HG03558 (cell line): ENCODE data around the gene SLC26A5.
"Not testable (repeated sequence)": the region's sequence is repeated elsewhere in the genome, so short reads cannot be mapped to it uniquely, and the experiment has no call there.

ENCODE experiments used
- ATAC-seq: cut with Tn5 transposase; IDR thresholded peaks from one replicate; pipeline ENCODE4 v1.9.1; 2021; ENCODE audit warnings: moderate number of reproducible peaks; ENCODE audit not compliant: unreplicated experiment; ENCODE audit errors: extremely low read depth

SLC26A5 gene

GRCh38 chr7:103412151-103412550 is 33.9 kb downstream of the SLC26A5 start:
- no peak for ATAC-seq

GRCh38 chr7:103405789-103406613 is 40.0 kb downstream of the SLC26A5 start:
- not testable (repeated sequence) for ATAC-seq

- not testable (repeated sequence) for ATAC-seq
Observed at GRCh38 chr7:103399687-103400086, 46.3 kb downstream of the SLC26A5 start.

DNA sequence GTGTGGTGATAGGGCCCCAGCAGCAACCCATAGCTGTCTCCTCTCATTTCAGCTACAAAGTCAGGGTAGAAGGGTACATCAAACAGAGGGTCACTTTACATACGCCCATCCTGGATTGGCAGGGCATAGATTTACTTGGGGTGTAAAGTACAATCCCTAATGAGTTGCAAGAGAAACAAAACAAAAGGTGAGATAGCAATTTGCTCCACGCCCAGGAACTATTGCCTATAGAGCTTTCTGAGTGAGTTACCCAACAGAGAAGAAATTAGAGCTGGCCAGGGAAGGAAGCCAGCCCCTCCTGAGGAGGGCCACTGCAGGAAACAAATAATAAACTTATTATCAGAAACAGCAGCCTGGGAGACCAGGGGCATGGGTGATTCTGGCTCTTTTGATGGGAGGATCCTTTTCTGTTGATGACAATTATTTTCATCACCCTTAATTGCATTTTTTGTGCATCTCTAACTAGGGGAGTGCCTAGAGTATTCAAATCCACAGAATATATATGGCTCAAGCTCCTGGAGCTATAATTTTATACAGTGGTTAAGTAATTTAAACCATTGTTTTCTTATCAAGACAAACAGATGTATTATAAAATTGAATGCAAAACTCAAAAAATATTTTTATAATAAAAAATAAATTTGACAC is 47.4 kb downstream of the SLC26A5 start:
- ATAC-seq, result no peak

DNA sequence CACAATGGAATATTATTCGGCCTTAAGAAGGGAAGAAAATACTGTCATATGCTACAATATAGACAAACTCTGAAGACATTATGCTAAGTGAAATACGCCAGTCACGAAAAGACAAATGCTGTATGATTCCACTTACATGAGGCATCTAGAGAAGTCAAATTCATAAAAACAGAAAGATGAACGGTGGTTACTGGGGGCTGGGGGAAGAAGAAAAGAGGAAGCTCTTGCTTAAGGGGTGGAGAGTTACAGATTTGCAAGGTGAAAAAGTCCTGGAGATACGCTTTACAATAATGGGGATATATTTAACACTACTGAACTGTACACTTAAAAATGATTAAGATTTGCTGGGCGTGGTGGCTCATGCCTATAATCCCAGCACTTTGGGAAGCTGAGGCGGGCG is 49.5 kb downstream of the SLC26A5 start:
- no peak for ATAC-seq

DNA sequence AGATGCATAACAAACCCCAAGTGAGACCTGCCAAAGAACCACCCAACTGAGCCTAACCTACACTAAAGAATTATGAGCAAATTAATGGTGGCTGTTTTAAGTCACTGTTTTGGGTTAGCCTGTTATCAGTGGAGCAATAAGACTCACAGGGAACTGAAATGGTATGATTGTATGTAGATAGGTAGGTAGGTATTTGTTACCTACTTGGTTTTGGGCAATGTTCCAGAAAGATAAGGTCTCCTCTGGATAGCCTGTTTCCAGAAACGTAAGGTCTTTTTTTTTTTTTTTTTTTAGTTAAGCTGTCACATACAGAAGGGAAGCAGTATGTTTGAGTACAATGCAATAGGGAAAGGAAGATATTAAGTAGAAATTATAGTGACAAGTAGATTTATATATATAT is 50.9 kb downstream of the SLC26A5 start:
- no peak for ATAC-seq

- no peak for ATAC-seq
Observed at GRCh38 chr7:103394566-103394965, 51.4 kb downstream of the SLC26A5 start.

DNA sequence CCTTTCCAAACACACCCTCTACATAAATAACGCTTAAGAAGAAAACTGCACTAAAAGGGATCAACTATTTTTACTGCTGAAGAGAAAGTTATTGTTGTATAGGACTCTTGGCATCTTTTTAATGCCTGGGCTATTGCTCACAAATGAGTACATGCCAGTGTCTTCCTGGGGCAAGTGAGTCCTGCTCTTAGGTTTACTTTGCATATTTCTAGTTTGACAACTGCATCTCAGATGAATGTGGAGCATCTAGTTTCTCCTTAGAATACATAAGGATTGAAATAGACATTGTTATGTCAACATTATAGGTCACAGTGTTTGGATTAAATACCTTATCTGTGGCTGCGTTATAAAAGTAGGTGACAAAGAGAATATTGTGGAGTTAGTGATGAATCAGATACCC is 54.0 kb downstream of the SLC26A5 start:
- ATAC-seq, result no peak

DNA sequence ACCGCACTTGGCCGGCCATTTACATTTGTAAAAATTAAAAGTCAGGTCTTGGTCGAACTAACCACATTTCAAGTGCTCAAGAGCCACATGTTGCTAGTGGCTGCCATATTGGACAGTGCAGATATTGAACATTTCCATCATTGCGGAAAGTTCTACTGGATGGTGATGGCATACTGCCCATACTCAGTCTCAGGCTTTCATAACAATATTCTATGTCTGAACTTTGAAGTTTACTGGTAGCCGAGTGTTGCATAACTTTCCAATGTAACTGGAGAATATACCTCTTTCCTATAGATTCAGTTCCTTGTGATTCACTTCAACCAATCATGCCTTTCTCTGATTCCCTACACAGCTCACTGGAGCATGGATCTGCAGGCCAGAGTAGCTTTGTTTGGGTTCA is 54.9 kb downstream of the SLC26A5 start:
- ATAC-seq, result no peak

DNA sequence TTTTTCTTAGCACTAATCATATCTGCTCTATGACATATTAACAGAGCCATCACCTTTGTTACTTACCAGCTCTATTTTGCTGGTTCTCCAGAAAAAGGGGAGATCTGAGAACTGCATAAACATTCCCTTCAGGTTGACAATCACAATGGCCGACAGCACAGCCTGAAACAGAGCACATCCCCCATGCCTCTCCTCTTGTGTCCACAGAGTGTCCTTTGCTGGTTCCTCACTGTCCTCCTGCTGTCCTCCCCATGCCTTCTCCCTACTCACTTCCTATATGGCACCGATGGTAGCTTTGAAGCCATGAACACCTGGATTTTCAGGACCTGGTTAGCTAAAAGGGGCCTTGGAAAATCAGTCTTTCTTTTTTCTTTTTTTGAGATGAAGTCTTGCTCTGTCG is 56.7 kb downstream of the SLC26A5 start:
- no peak for ATAC-seq

- ATAC-seq, result no peak
Observed at GRCh38 chr7:103388469-103389140, 57.4 kb downstream of the SLC26A5 start.

- ATAC-seq, result no peak
Observed at GRCh38 chr7:103387242-103387641, 58.8 kb downstream of the SLC26A5 start.

GRCh38 chr7:103382032-103382402 is 64.0 kb downstream of the SLC26A5 start:
- ATAC-seq, result no peak

DNA sequence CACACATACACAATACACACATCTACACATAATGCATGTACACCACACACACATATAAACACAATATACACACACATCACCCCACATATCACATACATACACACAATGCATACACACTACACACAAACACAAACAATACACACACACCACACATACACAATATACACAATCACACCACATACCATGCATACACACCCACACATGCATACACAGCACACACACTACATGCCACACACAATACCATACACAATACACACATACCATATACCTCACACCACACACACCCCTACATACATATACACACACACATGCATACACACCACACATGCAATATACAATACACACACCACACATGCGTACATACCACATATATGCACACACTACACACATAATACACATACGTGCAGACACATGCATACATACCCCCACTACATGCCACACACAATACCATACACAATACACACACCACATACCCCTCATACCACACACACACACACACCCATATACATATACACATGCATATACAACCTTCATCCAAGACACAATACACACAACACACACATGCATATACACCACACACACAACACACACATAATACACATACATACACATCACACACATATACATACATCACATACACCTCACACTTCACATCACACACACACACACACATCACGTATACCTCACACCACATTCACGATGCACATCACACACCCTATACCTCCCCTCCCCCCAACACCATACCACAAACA is 64.6 kb downstream of the SLC26A5 start:
- ATAC-seq, result no peak

DNA sequence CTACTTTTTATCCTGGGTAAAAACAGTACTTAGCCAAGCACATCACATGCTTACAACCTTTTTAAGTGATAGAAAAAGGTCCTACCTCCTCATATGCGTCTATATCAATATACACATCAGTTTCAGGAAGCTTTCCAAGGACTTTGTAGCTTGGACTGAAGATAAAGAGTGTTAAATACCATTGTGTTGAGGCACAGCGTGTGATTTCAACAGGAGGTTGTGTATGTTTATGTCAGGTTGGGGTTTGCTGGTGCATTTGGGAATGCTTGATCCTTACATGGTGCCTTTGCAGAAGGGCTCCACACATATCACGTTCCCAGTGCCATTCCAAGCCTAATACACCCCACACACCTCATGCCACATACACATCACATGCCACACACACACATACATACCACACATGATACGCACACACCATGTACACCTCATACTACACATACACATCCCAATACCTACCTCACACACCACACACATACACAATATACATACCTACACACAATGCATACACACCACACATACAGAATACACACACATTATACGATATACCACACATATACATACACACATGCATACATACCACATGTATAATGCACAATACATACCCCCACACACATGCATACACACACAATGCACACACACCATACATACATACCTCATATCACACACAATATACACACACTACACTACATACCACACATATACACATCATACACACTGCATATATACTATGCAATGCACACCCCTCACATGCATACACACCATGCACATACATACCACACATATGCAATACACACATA is 65.4 kb downstream of the SLC26A5 start:
- no peak for ATAC-seq

GRCh38 chr7:103379270-103379975 is 66.6 kb downstream of the SLC26A5 start:
- no peak for ATAC-seq

DNA sequence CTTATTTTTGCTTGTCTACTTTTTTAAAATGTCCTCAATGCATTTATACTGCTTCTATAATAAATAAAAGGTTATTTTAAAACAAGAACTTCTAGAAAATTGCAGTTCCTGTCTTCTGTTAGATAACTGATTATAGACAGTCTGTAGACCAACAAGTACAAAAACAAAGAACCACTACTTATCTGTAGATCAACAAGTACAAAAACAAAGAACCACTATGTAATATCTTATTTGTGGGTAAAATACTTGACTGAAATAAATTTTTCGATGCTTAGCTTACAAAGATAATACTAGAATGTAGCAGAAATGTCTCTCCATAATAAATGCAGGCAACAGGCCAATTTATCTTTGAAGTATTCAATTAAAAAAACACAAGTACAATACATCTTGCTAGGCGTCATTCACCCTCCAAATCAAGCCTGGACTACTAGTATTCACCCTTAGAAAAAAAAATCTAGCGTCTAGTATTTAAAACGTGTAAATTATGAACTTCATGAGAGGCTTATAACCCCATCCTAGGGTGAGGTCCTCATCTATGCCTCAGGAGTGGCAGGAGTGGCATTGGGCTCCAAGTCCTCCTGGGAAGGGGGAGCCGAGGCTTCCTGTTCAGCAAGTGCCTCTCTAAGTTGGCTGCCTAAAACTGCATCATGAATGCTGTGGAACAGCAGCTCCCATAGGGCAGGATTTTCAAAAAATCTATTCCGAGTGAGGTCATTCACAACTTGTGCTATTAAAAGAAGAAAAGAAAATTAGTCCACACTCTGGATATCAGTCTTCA is 72.0 kb downstream of the SLC26A5 start:
- ATAC-seq, result no peak

DNA sequence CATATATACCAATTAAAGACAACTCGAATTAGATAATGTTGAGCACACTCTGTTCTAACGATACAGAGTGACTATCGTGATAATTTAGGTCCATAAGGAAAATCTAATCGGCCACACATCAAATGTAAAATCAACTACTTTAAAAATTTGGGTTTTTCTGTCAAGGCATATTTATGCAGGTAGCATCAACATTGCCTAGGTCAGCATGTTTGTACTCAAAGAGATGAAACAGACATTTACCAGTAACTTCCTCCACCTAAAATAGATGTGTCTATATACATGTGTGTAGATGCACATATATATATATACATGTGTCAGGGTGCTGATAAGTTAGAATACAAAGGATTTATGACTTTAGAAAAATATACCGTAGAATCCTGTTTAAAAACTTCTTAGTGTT is 76.6 kb downstream of the SLC26A5 start:
- ATAC-seq, result no peak

DNA sequence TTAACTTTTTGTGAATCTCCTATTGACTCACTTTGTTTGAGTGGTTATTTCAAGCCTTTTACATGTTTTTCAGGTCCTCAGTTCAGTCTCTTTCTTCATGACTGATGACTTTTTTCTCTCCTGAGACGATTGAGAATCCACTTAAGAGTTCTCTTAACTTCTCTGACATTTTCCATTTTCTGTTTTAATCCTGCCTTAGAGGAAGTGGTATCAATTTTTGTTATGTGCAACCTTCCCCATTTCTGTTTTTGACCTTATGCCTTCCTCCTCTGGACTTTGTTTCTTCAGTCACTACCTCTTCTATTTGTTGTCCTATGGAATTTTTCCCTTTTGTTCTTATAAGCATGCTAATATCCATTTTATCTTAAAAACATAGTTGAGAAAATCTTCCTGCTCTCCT is 96.2 kb downstream of the SLC26A5 start:
- no peak for ATAC-seq
